Spleen (tissue), 11 donors: ENCODE data around the gene HTATSF1. TPM values are rescaled to one million over a fixed set of nuclear protein-coding genes. Genes with fewer than 3 reads are reported as not detected.

Source experiments
- DNase-seq: peaks from one replicate; pipeline ENCODE4 v3.0.0-alpha.2; 2020
- H3K27ac ChIP-seq, 8 donors: fragments of 200-600 bp; sonication (generic) in 7 of 8; 1 replicate in 4 of 8; 2 replicates in 4 of 8; pipeline versions ENCODE4 v1.5.0 to v1.8.0; 2016 to 2021; ENCODE audit warnings: inconsistent platforms in 4 of 8, mild to moderate bottlenecking in 4 of 8, moderate library complexity in 1 of 8
- H3K27me3 ChIP-seq, 7 donors: fragments of 200-600 bp; sonication (generic) in 6 of 7; replicated peaks in 1 of 7; 1 replicate in 4 of 7; 2 replicates in 3 of 7; pipeline versions ENCODE4 v1.5.0 to v1.8.0; 2016 to 2021; ENCODE audit warnings: inconsistent platforms in 3 of 7, mild to moderate bottlenecking in 1 of 7
- H3K36me3 ChIP-seq, 6 donors: fragments of 200-600 bp; sonication (generic) in 5 of 6; 1 replicate in 4 of 6; 2 replicates in 2 of 6; pipeline versions ENCODE4 v1.5.0 to v1.8.0; 2016 to 2021; ENCODE audit warnings: inconsistent platforms in 2 of 6
- H3K4me1 ChIP-seq, 6 donors: fragments of 200-600 bp; sonication (generic) in 5 of 6; 1 replicate in 3 of 6; 2 replicates in 3 of 6; pipeline versions ENCODE4 v1.5.0 to v1.8.0; 2016 to 2021; ENCODE audit warnings: inconsistent platforms in 3 of 6
- H3K4me3 ChIP-seq, 8 donors: fragments of 200-600 bp; sonication (generic) in 7 of 8; 1 replicate in 4 of 8; 2 replicates in 4 of 8; pipeline versions ENCODE4 v1.5.0 to v1.8.0; 2016 to 2021; ENCODE audit warnings: inconsistent platforms in 4 of 8, mild to moderate bottlenecking in 4 of 8, moderate library complexity in 2 of 8
- H3K9me3 ChIP-seq, 8 donors: fragments of 200-600 bp; sonication (generic) in 7 of 8; 1 replicate in 4 of 8; 2 replicates in 4 of 8; pipeline versions ENCODE4 v1.5.0 to v1.8.0; 2016 to 2021; ENCODE audit warnings: inconsistent platforms in 4 of 8
- POLR2A ChIP-seq, 3 donors: fragments of 450-650 bp; IDR thresholded peaks; one replicate each; pipeline ENCODE4 v1.5.1; 2017; ENCODE audit warnings: antibody characterized with exemption in 3 of 3, mild to moderate bottlenecking in 1 of 3
- POLR2AphosphoS5 ChIP-seq, 3 donors: sonication (generic); formaldehyde crosslinking; IDR thresholded peaks; one replicate each; pipeline ENCODE4 v1.5.1; 2017; ENCODE audit warnings: antibody characterized with exemption in 3 of 3
- WGBS, 5 donors: extraction: QIAGEN DNeasy Blood & Tissue Kit in 3 of 5; methylation state at CpG; one replicate each; pipeline versions ENCODE4 v1.1.5 to v1.1.7; 2013 to 2018; 5-methylcytosine and 5-hydroxymethylcytosine counted together
- intact Hi-C: fragments of 100-400 bp; cut with DNase I; formaldehyde crosslinking; loops from one replicate; pipeline ENCODE4 v1.15.0; 2023; ENCODE audit warnings: low total_unique reads
- polyA plus RNA-seq, 3 donors: library from polyadenylated mRNA; stranded (reverse); fragments of 200-250 nt; gene quantifications; one replicate each; pipeline ENCODE4 v1.2.1, GENCODE V29; 2013
- total RNA-seq, 7 donors: library from RNA; depleted of rRNA in 3 of 7; stranded (reverse); fragments of >200 nt in 3 of 7; fragmentation: NEBNext Ultra II Directional in 4 of 7; extraction: Animal tissue kit (Norgen Biotek cat#: 25700) in 4 of 7; gene quantifications; one replicate each; pipeline versions ENCODE4 v1.1.0 to v1.2.1, GENCODE V29; 2016 to 2021
- TF ChIP-seq, protein P1 (sequence below), 11 experiments: fragments of 200-600 bp in 7 of 11; fragments of 450-650 bp in 4 of 11; sonication (generic) in 4 of 11; IDR thresholded peaks in 8 of 11; conservative IDR thresholded peaks in 3 of 11; 1 replicate in 7 of 11; 2 replicates in 4 of 11; pipeline versions ENCODE4 v1.4.0 to v1.8.0; 2016 to 2021; ENCODE audit warnings: antibody characterized with exemption in 11 of 11, inconsistent platforms in 4 of 11, mild to moderate bottlenecking in 1 of 11
- donor health status: healthy with polysubstance abuse.
- donor health status: DM: no; HTN: no; CAD: no; lungs with moderate emphysema.
- donor health status: DM: no; HTN: no; CAD: no.
- donor health status: Bipolar disorder and iron deficiency.
- donor health status: healthy.
- donor health status: DM: no; HTN: no; CAD: no.
- donor health status: DM: yes; HTN: yes; CAD: no.

Gene HTATSF1
- total and polyA plus RNA-seq, 10 donors = 15.8 to 40.5 (median 25.5) TPM

DNA sequence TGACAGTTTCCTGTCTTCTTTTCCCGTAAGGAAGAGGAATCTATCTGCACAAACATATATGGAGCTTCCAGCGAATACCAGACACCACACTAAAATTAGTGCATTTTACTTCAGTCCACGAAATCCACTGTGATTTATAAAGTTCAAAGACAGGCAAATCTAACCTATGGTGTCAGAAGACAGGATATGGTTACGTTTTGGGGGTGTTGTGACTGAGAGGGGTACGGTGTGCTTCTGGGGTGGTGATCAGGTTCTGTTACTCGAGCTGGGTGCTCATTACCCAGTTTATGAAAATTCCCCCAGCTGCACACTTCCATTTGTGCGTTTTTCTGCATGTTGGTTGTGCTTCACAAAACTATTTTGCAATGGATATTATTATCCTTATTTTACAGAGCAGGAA is 44.9 kb downstream of the HTATSF1 start:
- Histone ChIP-seq H3K4me1 (no peaks in the 10 kb centered on the region), H3K27ac (no peak overlapping the region), H3K4me3 (no peak overlapping the region), H3K36me3 (no peaks in the 10 kb centered on the region), H3K9me3 (no peaks in the 10 kb centered on the region), H3K27me3 (no peaks in the 10 kb centered on the region)
- intact Hi-C loops = no loop called here
- TF ChIP-seq, protein P1, sequence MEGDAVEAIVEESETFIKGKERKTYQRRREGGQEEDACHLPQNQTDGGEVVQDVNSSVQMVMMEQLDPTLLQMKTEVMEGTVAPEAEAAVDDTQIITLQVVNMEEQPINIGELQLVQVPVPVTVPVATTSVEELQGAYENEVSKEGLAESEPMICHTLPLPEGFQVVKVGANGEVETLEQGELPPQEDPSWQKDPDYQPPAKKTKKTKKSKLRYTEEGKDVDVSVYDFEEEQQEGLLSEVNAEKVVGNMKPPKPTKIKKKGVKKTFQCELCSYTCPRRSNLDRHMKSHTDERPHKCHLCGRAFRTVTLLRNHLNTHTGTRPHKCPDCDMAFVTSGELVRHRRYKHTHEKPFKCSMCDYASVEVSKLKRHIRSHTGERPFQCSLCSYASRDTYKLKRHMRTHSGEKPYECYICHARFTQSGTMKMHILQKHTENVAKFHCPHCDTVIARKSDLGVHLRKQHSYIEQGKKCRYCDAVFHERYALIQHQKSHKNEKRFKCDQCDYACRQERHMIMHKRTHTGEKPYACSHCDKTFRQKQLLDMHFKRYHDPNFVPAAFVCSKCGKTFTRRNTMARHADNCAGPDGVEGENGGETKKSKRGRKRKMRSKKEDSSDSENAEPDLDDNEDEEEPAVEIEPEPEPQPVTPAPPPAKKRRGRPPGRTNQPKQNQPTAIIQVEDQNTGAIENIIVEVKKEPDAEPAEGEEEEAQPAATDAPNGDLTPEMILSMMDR (IDR thresholded peaks at IDR 0.05 in 8 of 11, conservative IDR thresholded peaks at IDR 0.05 in 3 of 11) = no peak
- no peak for TF ChIP-seq POLR2AphosphoS5 (IDR thresholded peaks at IDR 0.05)
- TF ChIP-seq POLR2A (IDR thresholded peaks at IDR 0.05) = no peak
- WGBS, 5 donors = 56 to 72% (median 66%) methylated on average over 7 of the region's 7 CpGs
- DNase-seq = no peak

DNA sequence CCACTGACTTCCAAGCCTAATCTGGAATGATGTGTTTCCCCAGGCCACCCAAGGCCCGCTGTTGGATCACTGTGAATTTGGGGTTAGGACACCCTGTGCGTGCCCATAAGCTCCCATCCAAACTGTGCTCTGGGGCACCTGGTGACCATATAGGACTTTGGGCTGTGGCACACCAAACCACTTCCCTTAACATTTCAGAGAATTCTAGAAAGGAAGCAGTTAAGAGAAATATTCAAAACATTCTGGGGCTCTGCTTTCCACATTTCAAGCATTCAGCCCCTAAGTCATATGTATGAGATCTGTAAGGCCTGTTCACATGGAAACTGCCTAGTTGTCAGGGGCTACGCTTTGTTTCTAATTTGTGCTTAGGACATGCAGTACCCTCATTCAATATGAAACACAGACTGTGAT is 49.0 kb downstream of the HTATSF1 start:
- Histone ChIP-seq H3K36me3 (no peaks in the 10 kb centered on the region), H3K9me3 (no peaks in the 10 kb centered on the region), H3K4me3 (no peak overlapping the region), H3K4me1 (no peaks in the 10 kb centered on the region), H3K27me3 (no peaks in the 10 kb centered on the region), H3K27ac (peak overlapping the region in 1 of 8 donors; percentile 43)
- no peak for DNase-seq
- 71 to 89% (median 80%) methylated on average over 1 to 3 of the region's 3 CpGs for WGBS, 5 donors
- intact Hi-C loops = no loop called here
- TF ChIP-seq POLR2A (IDR thresholded peaks at IDR 0.05) (no peak), POLR2AphosphoS5 (IDR thresholded peaks at IDR 0.05) (no peak)
- TF ChIP-seq, protein P1 (IDR thresholded peaks at IDR 0.05 in 8 of 11, conservative IDR thresholded peaks at IDR 0.05 in 3 of 11) = no peak

DNA sequence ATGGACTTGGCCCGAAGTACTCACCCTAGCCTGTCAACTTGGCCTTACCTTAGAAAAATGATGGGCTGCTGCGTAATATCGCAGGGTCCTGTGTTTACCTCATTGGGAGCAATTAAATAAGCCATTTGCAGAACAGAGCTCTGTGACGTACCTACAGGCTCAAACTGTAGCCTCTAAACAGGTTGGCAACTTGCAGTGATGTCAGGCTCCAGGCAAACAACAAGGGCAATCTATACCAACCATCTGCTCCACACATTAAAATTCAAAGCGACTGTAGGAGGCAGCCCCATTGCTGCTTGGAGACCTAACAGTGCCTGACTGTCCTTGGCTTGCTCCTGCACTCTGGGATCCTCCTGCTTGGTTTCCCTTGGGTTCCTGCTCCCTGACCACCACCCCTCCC is 51.8 kb downstream of the HTATSF1 start:
- Histone ChIP-seq H3K36me3 (no peaks in the 10 kb centered on the region), H3K27ac (no peak overlapping the region), H3K27me3 (peaks cover 0 to 7% (median 0%) of the 10 kb centered on the region in 7 donors), H3K9me3 (no peaks in the 10 kb centered on the region), H3K4me3 (no peak overlapping the region), H3K4me1 (no peaks in the 10 kb centered on the region)
- intact Hi-C loops = no loop called here
- no peak for DNase-seq
- TF ChIP-seq, protein P1 (IDR thresholded peaks at IDR 0.05 in 8 of 11, conservative IDR thresholded peaks at IDR 0.05 in 3 of 11) = no peak
- 75 to 91% (median 82%) methylated on average over 2 to 5 of the region's 5 CpGs for WGBS, 5 donors

DNA sequence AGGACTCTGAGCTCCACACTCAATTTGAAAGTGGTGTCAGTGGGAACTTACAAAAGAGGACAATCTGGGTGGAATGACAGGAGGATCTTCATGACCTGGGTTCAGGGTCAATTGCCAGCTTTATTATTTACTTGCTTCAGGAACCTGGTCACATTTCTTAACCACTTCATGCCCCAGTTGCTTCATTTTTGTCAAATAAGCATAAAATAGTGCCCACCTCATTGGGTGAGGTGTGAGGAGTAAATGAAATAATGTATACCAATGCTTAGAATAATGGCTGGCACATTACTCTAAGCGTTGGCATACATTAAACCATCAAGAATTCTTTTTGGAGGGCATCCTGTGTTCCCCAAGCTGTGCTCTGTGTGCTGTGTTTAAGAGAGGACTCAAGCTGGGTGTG is 54.0 kb downstream of the HTATSF1 start:
- Histone ChIP-seq H3K4me3 (no peak overlapping the region), H3K27ac (no peak overlapping the region), H3K4me1 (no peaks in the 10 kb centered on the region), H3K36me3 (no peaks in the 10 kb centered on the region), H3K9me3 (no peaks in the 10 kb centered on the region), H3K27me3 (peaks cover 0 to 7% (median 0%) of the 10 kb centered on the region in 7 donors)
- no peak for DNase-seq
- intact Hi-C loops = no loop called here
- 65 to 92% (median 71%) methylated on average over 1 of the region's 1 CpG for WGBS, 5 donors
- TF ChIP-seq, protein P1 (IDR thresholded peaks at IDR 0.05 in 8 of 11, conservative IDR thresholded peaks at IDR 0.05 in 3 of 11) = no peak
- TF ChIP-seq POLR2A (IDR thresholded peaks at IDR 0.05) (no peak), POLR2AphosphoS5 (IDR thresholded peaks at IDR 0.05) (no peak)
